Liver (tissue), 9 donors: ENCODE data around the gene DIS3L2. TPM values are rescaled to one million over a fixed set of nuclear protein-coding genes. Genes with fewer than 3 reads are reported as not detected.

Experiments
- DNase-seq: peaks from one replicate; pipeline ENCODE4 v3.0.0-alpha.2; 2017; ENCODE audit warnings: low spot score
- H3K27ac ChIP-seq, 2 donors: one replicate each; pipeline ENCODE4 v1.7.0; 2013; ENCODE audit warnings: inconsistent platforms in 2 of 2, low read length in 2 of 2, control low read depth in 1 of 2, low read depth in 1 of 2, mild to moderate bottlenecking in 1 of 2
- H3K27me3 ChIP-seq, 4 donors: one replicate each; pipeline versions ENCODE4 v1.6.1 to v1.7.0; 2013; ENCODE audit warnings: low read length in 3 of 4, inconsistent platforms in 1 of 4, mild to moderate bottlenecking in 1 of 4, moderate library complexity in 1 of 4; ENCODE audit not compliant: control insufficient read depth in 4 of 4, insufficient read depth in 4 of 4
- H3K36me3 ChIP-seq, 4 donors: one replicate each; pipeline versions ENCODE4 v1.6.1 to v1.7.0; 2013; ENCODE audit warnings: low read length in 3 of 4, mild to moderate bottlenecking in 3 of 4, low read depth in 1 of 4, moderate library complexity in 1 of 4; ENCODE audit not compliant: control insufficient read depth in 4 of 4, insufficient read depth in 3 of 4
- H3K4me1 ChIP-seq, 4 donors: one replicate each; pipeline versions ENCODE4 v1.6.1 to v1.7.0; 2013; ENCODE audit warnings: low read length in 3 of 4, mild to moderate bottlenecking in 3 of 4, moderate library complexity in 1 of 4; ENCODE audit not compliant: control insufficient read depth in 4 of 4, insufficient read depth in 4 of 4
- H3K4me3 ChIP-seq, 3 donors: one replicate each; pipeline versions ENCODE4 v1.6.1 to v1.7.0; 2013; ENCODE audit warnings: low read length in 3 of 3, control low read depth in 1 of 3, low read depth in 1 of 3, mild to moderate bottlenecking in 1 of 3
- H3K9ac ChIP-seq, 2 donors: one replicate each; pipeline ENCODE4 v1.7.0; 2013; ENCODE audit warnings: low read length in 2 of 2, mild to moderate bottlenecking in 2 of 2, moderate library complexity in 2 of 2, control low read depth in 1 of 2, low read depth in 1 of 2
- H3K9me3 ChIP-seq, 4 donors: one replicate each; pipeline versions ENCODE4 v1.6.1 to v1.7.0; 2013; ENCODE audit warnings: low read length in 3 of 4; ENCODE audit not compliant: control insufficient read depth in 4 of 4
- ATF3 ChIP-seq: IDR thresholded peaks from 2 replicates; pipeline ENCODE4 v1.6.1; 2016; ENCODE audit warnings: antibody characterized with exemption
- CTCF ChIP-seq: fragments of 150-350 bp; IDR thresholded peaks from 2 replicates; pipeline ENCODE4 v1.5.1; 2017; ENCODE audit warnings: improper control_type of control experiment, low read depth, low read length; ENCODE audit not compliant: missing input control
- EGR1 ChIP-seq, 2 donors: IDR thresholded peaks; 2 replicates each; pipeline ENCODE4 v1.6.1; 2016 to 2018; ENCODE audit warnings: antibody characterized with exemption in 2 of 2, low read depth in 2 of 2
- FOXA2 ChIP-seq: IDR thresholded peaks from 2 replicates; pipeline ENCODE4 v1.6.1; 2016; ENCODE audit warnings: antibody characterized with exemption
- HNF4A ChIP-seq, 2 donors: conservative IDR thresholded peaks; 2 replicates each; pipeline ENCODE4 v1.6.1; 2016; ENCODE audit warnings: antibody characterized with exemption in 2 of 2, mild to moderate bottlenecking in 2 of 2
- JUND ChIP-seq, 2 donors: IDR thresholded peaks; 2 replicates each; pipeline ENCODE4 v1.6.1; 2016; ENCODE audit warnings: antibody characterized with exemption in 2 of 2
- MAX ChIP-seq: IDR thresholded peaks from 2 replicates; pipeline ENCODE4 v1.6.1; 2016; ENCODE audit warnings: antibody characterized with exemption
- NR2F2 ChIP-seq: IDR thresholded peaks from 2 replicates; pipeline ENCODE4 v1.6.1; 2016; ENCODE audit warnings: antibody characterized with exemption
- RAD21 ChIP-seq, 2 donors: IDR thresholded peaks; 2 replicates each; pipeline ENCODE4 v1.6.1; 2016; ENCODE audit warnings: antibody characterized with exemption in 2 of 2, mild to moderate bottlenecking in 2 of 2
- REST ChIP-seq: IDR thresholded peaks from 2 replicates; pipeline ENCODE4 v1.6.1; 2016; ENCODE audit warnings: antibody characterized with exemption, mild to moderate bottlenecking
- RXRA ChIP-seq, 2 donors: IDR thresholded peaks; 2 replicates each; pipeline ENCODE4 v1.6.1; 2017 to 2018; ENCODE audit warnings: antibody characterized with exemption in 2 of 2, mild to moderate bottlenecking in 1 of 2
- SP1 ChIP-seq: IDR thresholded peaks from 2 replicates; pipeline ENCODE4 v1.6.1; 2018; ENCODE audit warnings: antibody characterized with exemption, mild to moderate bottlenecking
- TAF1 ChIP-seq: conservative IDR thresholded peaks from 2 replicates; pipeline ENCODE4 v1.6.1; 2016; ENCODE audit warnings: antibody characterized with exemption, mild to moderate bottlenecking
- YY1 ChIP-seq: IDR thresholded peaks from 2 replicates; pipeline ENCODE4 v1.6.1; 2016; ENCODE audit warnings: antibody characterized with exemption, mild to moderate bottlenecking
- WGBS: extraction: QIAGEN DNeasy Blood & Tissue Kit; methylation state at CpG from one replicate; pipeline ENCODE4 v1.1.7; 2013; 5-methylcytosine and 5-hydroxymethylcytosine counted together
- polyA plus RNA-seq, 2 donors: library from polyadenylated mRNA; stranded (reverse) in 1 of 2; unstranded in 1 of 2; fragments of 200-250 nt in 1 of 2; fragments of >200 nt in 1 of 2; fragmentation: Nextera tagmentation in 1 of 2; extraction: Ambion mirVana in 1 of 2; gene quantifications; one replicate each; pipeline versions ENCODE4 v1.2.1 to v1.2.3, GENCODE V29; 2013 to 2015
- total RNA-seq, 2 donors: library from RNA; depleted of rRNA; stranded (reverse); fragments of >200 nt; gene quantifications; one replicate each; pipeline ENCODE4 v1.2.3, GENCODE V29; 2014
- donor health status: healthy.
- donor health status: healthy.
- donor health status: healthy.
- donor health status: healthy.
- donor health status: healthy.

The DIS3L2 gene
- total and polyA plus RNA-seq, 4 donors, result 5.7 to 21.5 (median 8.8) TPM

GRCh38 chr2:232142502-232142901 is 181.0 kb downstream of the DIS3L2 start:
- Histone ChIP-seq H3K36me3 (no peaks in the 10 kb centered on the region), H3K9ac (no peak overlapping the region), H3K27me3 (no peaks in the 10 kb centered on the region), H3K9me3 (no peaks in the 10 kb centered on the region), H3K4me3 (no peak overlapping the region), H3K27ac (no peak overlapping the region), H3K4me1 (peaks cover 0 to 4% (median 3%) of the 10 kb centered on the region in 4 donors)
- WGBS, result 94% methylated on average over 5 of the region's 5 CpGs
- no peak for TF ChIP-seq CTCF
- TF ChIP-seq EGR1 (IDR thresholded peaks at IDR 0.05; ENCODE audit: low read depth in 2 of 2), result no peak
- TF ChIP-seq ATF3, result no peak
- TF ChIP-seq JUND (IDR thresholded peaks at IDR 0.05), result no peak
- no peak for TF ChIP-seq TAF1
- no peak for TF ChIP-seq MAX
- no peak for TF ChIP-seq SP1
- no peak for TF ChIP-seq RXRA (IDR thresholded peaks at IDR 0.05)
- TF ChIP-seq REST, result no peak
- no peak for TF ChIP-seq NR2F2
- no peak for TF ChIP-seq RAD21 (IDR thresholded peaks at IDR 0.05)
- no peak for TF ChIP-seq YY1
- DNase-seq, result no peak

GRCh38 chr2:232146294-232146693 is 184.8 kb downstream of the DIS3L2 start:
- H3K9me3 ChIP-seq, result no peaks in the 10 kb centered on the region
- H3K27ac ChIP-seq, result no peak overlapping the region
- no peaks in the 10 kb centered on the region for H3K4me1 ChIP-seq
- no peaks in the 10 kb centered on the region for H3K36me3 ChIP-seq
- H3K4me3 ChIP-seq, result no peak overlapping the region
- TF ChIP-seq FOXA2 (no peak), SP1 (no peak), RXRA (IDR thresholded peaks at IDR 0.05) (no peak), HNF4A (conservative IDR thresholded peaks at IDR 0.05) (no peak), TAF1 (no peak), REST (no peak), JUND (IDR thresholded peaks at IDR 0.05) (no peak), MAX (no peak), RAD21 (IDR thresholded peaks at IDR 0.05) (no peak)
- DNase-seq, result no peak
- no peak overlapping the region for H3K9ac ChIP-seq
- no peaks in the 10 kb centered on the region for H3K27me3 ChIP-seq
